Limb (tissue), 2 donors: Measurements from ENCODE around the gene NAPSA.
"Not testable (repeated sequence)": the region's sequence is repeated elsewhere in the genome, so short reads cannot be mapped to it uniquely, and the experiment has no call there.

ENCODE experiments used
- DNase-seq, 2 donors: peaks; one replicate each; pipeline ENCODE4 v3.0.0-alpha.2; 2016; ENCODE audit errors: extremely low spot score in 2 of 2

Gene NAPSA

GRCh38 chr19:50365434-50366306 is at the start of gene NAPSA:
Gene NAPSA, minus strand, starts transcription at chr19:50365639. Its CDS starts 18 bp downstream, at chr19:50365621.
- DNase-seq = no peak

- DNase-seq = no peak
Measured at GRCh38 chr19:50413531-50413930, 48.1 kb upstream of the NAPSA start.

- DNase-seq = no peak
Measured at GRCh38 chr19:50413096-50413495, 47.7 kb upstream of the NAPSA start.

GRCh38 chr19:50412419-50412818 is 47.0 kb upstream of the NAPSA start:
- no peak for DNase-seq

DNA sequence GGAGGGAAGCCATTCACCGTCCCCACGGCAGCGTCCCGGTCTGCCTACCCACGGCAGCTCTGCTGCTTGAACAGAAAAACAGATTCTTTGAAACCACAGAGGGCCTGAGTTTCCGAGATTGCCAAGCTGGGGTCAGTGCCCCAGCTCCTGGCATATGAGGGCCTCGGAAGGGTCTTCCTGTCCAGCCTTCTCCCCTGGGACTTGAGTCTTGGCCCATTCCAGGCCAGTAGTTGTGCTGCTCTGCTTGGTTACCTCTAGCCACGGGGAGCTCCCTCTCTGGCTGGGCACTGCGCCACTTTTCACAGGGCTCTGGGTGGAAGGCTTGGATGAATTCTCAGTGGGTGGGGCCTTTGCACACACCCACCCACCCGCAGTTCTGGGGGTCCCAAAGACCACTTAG is 44.7 kb upstream of the NAPSA start:
- DNase-seq = no peak

GRCh38 chr19:50409347-50409746 is 43.9 kb upstream of the NAPSA start:
- DNase-seq = no peak

- no peak for DNase-seq
Measured at GRCh38 chr19:50406829-50407228, 41.4 kb upstream of the NAPSA start.

DNA sequence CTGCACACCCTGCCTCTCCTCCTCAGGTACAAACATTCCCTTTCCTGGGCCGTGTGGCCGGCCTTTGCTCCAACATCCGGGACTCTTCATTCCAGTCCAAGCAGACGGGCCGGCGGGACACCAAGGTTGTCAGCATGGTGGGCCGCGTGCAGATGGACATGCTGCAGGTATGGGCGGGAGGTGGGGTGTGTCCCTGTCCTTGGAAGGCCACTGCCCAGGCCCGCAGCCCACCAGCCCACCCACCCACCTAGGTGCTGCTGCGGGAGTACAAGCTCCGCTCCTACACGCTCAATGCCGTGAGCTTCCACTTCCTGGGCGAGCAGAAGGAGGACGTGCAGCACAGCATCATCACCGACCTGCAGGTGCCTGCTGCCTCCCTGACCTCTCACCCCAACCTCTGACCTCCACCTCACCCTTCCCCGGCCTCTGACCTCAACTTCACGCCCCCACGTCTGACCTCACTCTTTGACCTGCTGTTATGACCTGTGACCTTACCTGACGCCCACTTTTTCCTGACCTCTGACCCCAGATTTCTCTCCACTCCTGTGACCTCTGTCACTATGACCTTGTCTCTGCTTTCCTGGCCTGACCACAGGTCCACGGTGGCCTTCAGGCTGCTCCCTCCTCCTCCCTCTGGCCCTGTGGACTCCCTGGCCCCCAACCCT is 40.8 kb upstream of the NAPSA start:
- no peak for DNase-seq

GRCh38 chr19:50402544-50403301 is 37.3 kb upstream of the NAPSA start:
- DNase-seq = no peak

- no peak for DNase-seq
Measured at GRCh38 chr19:50401605-50402450, 36.4 kb upstream of the NAPSA start.

DNA sequence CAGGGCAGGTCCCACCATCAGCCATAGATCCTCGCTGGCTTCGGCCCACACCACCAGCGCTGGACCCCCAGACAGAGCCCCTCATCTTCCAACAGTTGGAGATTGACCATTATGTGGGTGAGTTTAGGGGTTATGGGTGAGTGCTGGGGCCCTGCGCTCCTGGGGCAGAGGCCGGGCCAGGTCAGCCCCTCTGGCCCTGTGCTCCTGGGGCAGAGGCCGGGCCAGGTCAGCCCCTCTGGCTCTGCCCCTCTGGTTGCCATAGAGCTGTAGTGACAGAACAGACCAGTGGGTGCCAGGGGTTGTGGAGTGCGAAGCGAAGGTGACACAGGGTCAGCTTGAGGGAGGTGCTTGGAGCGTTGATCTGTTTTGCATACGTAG is 33.9 kb upstream of the NAPSA start:
- DNase-seq = no peak

GRCh38 chr19:50398675-50399367 is 33.4 kb upstream of the NAPSA start:
- DNase-seq = no peak

DNA sequence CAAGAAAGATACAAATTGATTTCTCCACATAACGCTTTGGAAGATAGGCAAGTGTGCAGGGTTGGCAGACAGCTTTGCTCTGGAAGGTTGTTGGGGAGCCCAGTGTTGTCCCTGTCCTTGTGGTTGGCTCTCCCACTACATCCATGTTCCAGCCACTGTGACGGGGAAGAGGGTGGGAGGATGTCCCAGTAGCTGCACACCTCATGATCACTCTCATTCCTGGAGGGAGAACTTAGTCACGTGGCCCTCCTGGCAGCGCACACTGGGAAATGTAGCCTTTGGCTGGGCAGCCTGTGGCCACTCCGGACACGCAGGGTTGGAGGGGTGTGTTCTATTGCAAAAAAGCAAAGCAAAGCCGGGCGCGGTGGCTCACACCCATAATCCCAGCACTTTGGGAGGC is 28.6 kb upstream of the NAPSA start:
- no peak for DNase-seq

DNA sequence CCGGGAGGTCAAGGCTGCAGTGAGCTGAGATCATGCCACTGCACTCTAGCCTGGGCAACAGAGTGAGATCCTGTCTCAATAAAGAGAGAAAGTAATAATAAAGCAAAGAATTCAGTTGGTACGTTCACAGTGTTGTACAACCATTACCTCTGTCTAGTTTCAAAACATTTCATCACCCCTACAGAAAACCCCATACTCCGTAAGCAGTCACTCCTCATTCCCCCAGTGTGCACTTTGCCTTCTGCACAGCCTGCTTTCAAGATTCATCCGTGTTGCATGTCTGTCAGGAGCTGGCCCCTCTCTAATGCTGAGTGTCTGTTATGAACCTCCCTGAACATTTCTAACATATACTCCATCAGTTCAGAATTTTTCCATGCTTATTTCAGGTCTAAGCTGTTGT is 28.1 kb upstream of the NAPSA start:
- DNase-seq = no peak

DNA sequence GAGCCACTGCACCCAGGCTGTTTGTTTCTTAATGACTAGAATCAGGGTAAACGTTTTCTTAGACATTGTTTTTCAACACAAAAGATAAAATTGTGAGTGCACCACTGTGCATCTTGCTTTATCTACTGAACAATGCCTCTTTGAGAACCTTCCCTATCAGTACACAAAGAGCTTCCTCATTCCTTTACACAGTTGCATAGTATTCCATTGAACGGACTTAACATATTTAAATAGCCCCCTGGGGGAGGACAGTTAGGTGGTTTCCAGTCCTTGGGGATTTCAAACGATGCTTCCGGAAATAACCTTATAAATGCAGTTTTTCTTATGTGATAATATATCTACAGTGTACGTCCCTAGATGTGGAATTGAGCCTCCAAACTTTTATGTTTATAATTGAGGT is 27.3 kb upstream of the NAPSA start:
- no peak for DNase-seq

DNA sequence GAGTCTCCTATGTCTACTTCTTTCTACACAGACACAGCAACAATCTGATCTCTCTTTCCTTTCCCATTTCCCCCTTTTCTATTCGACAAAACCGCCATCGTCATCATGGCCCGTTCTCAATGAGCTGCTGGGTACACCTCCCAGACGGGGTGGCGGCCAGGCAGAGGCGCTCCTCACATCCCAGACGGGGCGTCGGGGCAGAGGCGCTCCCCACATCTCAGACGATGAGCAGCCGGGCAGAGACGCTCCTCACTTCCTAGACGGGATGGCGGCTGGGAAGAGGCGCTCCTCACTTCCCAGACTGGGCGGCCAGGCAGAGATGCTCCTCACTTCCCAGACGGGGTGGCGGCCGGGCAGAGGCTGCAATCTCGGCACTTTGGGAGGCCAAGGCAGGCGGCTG is 25.5 kb upstream of the NAPSA start:
- not testable (repeated sequence) for DNase-seq

DNA sequence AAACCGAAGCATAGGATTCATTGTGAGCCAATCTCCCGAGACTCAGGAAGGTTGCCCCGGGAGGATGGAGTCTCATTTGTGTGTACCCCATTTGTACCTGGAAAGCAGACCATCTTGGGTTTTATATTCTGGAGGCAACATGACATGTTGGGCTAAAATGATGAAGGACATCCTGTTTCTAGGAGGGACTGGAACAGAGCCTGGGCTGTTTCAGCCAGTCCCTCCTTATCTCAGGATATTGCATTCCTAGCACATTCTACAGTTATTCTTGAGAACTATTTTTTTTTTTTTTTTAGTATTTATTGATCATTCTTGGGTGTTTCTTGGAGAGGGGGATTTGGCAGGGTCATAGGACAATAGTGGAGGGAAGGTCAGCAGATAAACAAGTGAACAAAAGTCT is 24.9 kb upstream of the NAPSA start:
- DNase-seq = not testable (repeated sequence)

DNA sequence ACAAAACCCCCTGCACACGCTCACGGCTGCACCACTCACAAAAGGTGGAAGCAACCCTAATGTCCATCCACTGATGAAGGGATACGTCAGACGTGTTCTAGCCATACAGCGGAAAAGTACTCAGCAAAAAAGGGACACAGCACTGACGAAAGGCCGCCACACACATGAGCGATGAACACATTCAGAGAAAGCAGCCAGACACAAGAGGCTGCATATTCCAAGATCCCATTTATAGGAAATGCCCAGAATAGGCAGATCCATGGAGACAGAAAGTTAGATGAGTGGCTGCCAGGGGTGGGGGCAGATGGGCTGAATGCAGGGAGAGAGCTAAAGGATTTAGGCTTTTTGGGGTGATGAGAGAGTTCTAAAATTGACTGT is 22.4 kb upstream of the NAPSA start:
- DNase-seq = no peak

DNA sequence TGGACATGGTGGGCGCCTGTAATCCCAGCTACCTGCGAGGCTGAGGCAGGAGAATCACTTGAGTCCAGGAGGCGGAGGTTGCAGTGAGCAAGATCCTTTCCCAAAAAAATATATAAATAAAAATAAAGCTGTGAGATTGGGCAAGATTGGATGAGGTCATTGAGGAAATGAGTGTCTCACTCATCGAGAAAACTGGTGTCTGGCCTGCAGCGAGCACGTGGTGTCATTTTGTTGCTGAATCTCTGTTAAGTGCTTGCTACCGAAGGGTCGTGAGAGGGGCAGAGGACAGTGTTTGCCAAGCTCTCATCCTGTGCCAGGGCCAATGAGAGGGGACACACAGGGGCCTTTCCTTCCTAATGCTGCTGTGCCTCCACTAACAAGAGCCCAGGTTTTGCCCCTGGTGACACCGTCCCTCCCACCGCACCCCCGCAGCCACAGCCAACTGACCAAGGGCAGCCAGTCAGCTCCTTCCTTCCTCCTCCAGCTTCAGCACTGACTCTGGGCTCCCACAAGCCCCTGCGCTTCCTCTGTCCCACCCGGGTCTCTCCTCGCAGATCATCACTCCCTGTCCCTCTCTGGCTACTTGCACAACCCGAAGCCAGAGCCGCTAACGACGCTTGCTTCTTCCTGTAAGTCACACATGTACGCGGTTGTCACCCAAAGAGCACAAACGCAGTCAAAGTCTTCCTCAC is 21.9 kb upstream of the NAPSA start:
- DNase-seq = no peak
